ENCODE results near the gene ABCG2.

GRCh38 chr4:88080626-88081025, 77.8 kb downstream of the ABCG2 start:
- TF ChIP-seq, protein P1, sequence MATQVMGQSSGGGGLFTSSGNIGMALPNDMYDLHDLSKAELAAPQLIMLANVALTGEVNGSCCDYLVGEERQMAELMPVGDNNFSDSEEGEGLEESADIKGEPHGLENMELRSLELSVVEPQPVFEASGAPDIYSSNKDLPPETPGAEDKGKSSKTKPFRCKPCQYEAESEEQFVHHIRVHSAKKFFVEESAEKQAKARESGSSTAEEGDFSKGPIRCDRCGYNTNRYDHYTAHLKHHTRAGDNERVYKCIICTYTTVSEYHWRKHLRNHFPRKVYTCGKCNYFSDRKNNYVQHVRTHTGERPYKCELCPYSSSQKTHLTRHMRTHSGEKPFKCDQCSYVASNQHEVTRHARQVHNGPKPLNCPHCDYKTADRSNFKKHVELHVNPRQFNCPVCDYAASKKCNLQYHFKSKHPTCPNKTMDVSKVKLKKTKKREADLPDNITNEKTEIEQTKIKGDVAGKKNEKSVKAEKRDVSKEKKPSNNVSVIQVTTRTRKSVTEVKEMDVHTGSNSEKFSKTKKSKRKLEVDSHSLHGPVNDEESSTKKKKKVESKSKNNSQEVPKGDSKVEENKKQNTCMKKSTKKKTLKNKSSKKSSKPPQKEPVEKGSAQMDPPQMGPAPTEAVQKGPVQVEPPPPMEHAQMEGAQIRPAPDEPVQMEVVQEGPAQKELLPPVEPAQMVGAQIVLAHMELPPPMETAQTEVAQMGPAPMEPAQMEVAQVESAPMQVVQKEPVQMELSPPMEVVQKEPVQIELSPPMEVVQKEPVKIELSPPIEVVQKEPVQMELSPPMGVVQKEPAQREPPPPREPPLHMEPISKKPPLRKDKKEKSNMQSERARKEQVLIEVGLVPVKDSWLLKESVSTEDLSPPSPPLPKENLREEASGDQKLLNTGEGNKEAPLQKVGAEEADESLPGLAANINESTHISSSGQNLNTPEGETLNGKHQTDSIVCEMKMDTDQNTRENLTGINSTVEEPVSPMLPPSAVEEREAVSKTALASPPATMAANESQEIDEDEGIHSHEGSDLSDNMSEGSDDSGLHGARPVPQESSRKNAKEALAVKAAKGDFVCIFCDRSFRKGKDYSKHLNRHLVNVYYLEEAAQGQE (IDR thresholded peaks at IDR 0.05; ENCODE audit: insufficient read depth in 1 of 2, low read depth in 2 of 2, low read length in 2 of 2) = no peak
- TF ChIP-seq POLR2AphosphoS5 (IDR thresholded peaks at IDR 0.05; ENCODE audit: low read depth, low read length) (no peak), TAF1 (IDR thresholded peaks at IDR 0.05; ENCODE audit: borderline replicate concordance, insufficient read depth, low read length) (no peak), SIN3A (IDR thresholded peaks at IDR 0.05; ENCODE audit: borderline replicate concordance, insufficient read depth, low read length) (no peak), FOXP2 (optimal IDR thresholded peaks at IDR 0.05; ENCODE audit: borderline replicate concordance, extremely low read depth, extremely low read length, insufficient read depth) (no peak)

All from PFSK-1 (cell line).